H9 (cell line): Measurements from ENCODE around the gene QSER1. TPM values are rescaled to one million over a fixed set of nuclear protein-coding genes. Genes with fewer than 3 reads are reported as not detected.

Experiments used
- DNase-seq: peaks from one replicate; pipeline ENCODE4 v3.0.0-alpha.2; 2017
- H2AFZ ChIP-seq: one replicate; pipeline ENCODE4 v1.6.1; 2013; ENCODE audit warnings: mild to moderate bottlenecking, low read length, control low read depth, moderate library complexity
- H2AK5ac ChIP-seq: 2 replicates; pipeline ENCODE4 v1.6.1; 2013; ENCODE audit warnings: low read length, control low read depth, mixed read lengths; ENCODE audit not compliant: insufficient read length
- H2BK120ac ChIP-seq: one replicate; pipeline ENCODE4 v1.6.1; 2013; ENCODE audit warnings: low read depth, mild to moderate bottlenecking, low read length, control low read depth, inconsistent platforms; ENCODE audit not compliant: poor library complexity, severe bottlenecking
- H2BK12ac ChIP-seq: 2 replicates; pipeline ENCODE4 v1.6.1; 2013; ENCODE audit warnings: low read length, control low read depth, mixed read lengths, low read depth; ENCODE audit not compliant: insufficient read length
- H2BK15ac ChIP-seq: 2 replicates; pipeline ENCODE4 v1.6.1; 2013; ENCODE audit warnings: low read depth, low read length, control low read depth
- H2BK20ac ChIP-seq: one replicate; pipeline ENCODE4 v1.6.1; 2013; ENCODE audit warnings: low read depth, mild to moderate bottlenecking, low read length, control low read depth, inconsistent platforms; ENCODE audit not compliant: poor library complexity, severe bottlenecking
- H2BK5ac ChIP-seq: 2 replicates; pipeline ENCODE4 v1.6.1; 2013; ENCODE audit warnings: low read length, control low read depth, mixed read lengths; ENCODE audit not compliant: insufficient read length
- H3K14ac ChIP-seq: 2 replicates; pipeline ENCODE4 v1.6.1; 2013; ENCODE audit warnings: low read length, control low read depth; ENCODE audit not compliant: insufficient read depth
- H3K18ac ChIP-seq: 2 replicates; pipeline ENCODE4 v1.6.1; 2013; ENCODE audit warnings: low read depth, mild to moderate bottlenecking, mixed read lengths, low read length, control low read depth; ENCODE audit not compliant: insufficient read length
- H3K23ac ChIP-seq: 2 replicates; pipeline ENCODE4 v1.6.1; 2013; ENCODE audit warnings: low read length, control low read depth, mixed read lengths, low read depth; ENCODE audit not compliant: insufficient read length
- H3K23me2 ChIP-seq: 2 replicates; pipeline ENCODE4 v1.6.1; 2013; ENCODE audit warnings: low read depth, mild to moderate bottlenecking, mixed read lengths, low read length, control low read depth; ENCODE audit not compliant: insufficient read length, poor library complexity, severe bottlenecking
- H3K27ac ChIP-seq: 2 replicates; pipeline ENCODE4 v1.5.1; 2013; ENCODE audit warnings: low read length, control low read depth, mixed read lengths, low read depth; ENCODE audit not compliant: insufficient read length
- H3K27me3 ChIP-seq: 2 replicates; pipeline ENCODE4 v1.6.1; 2013; ENCODE audit warnings: low read length, control low read depth, inconsistent platforms; ENCODE audit not compliant: insufficient read depth
- H3K4ac ChIP-seq: 2 replicates; pipeline ENCODE4 v1.6.1; 2013; ENCODE audit warnings: low read depth, mild to moderate bottlenecking, control low read depth, inconsistent platforms, low read length, moderate library complexity
- H3K4me1 ChIP-seq: 2 replicates; pipeline ENCODE4 v1.6.1; 2013; ENCODE audit warnings: low read length, control low read depth, inconsistent platforms; ENCODE audit not compliant: insufficient read depth
- H3K4me2 ChIP-seq: 2 replicates; pipeline ENCODE4 v1.6.1; 2013; ENCODE audit warnings: low read length, control low read depth, mixed read lengths; ENCODE audit not compliant: insufficient read length, insufficient read depth
- H3K56ac ChIP-seq: 2 replicates; pipeline ENCODE4 v1.6.1; 2013; ENCODE audit warnings: low read depth, mild to moderate bottlenecking, mixed read lengths, low read length, control low read depth; ENCODE audit not compliant: insufficient read length
- H3K79me1 ChIP-seq: 2 replicates; pipeline ENCODE4 v1.6.1; 2013; ENCODE audit warnings: low read depth, mild to moderate bottlenecking, moderate library complexity, low read length, control low read depth, inconsistent platforms; ENCODE audit not compliant: insufficient read depth, poor library complexity, severe bottlenecking
- H3K79me2 ChIP-seq: 2 replicates; pipeline ENCODE4 v1.6.1; 2013; ENCODE audit warnings: low read length, control low read depth, inconsistent platforms; ENCODE audit not compliant: insufficient read depth
- H3K9ac ChIP-seq: 2 replicates; pipeline ENCODE4 v1.6.1; 2013; ENCODE audit warnings: low read length, control low read depth, mixed read lengths; ENCODE audit not compliant: insufficient read length; ENCODE audit errors: extremely low read depth
- H3K9me3 ChIP-seq: one replicate; pipeline ENCODE4 v1.6.1; 2013; ENCODE audit warnings: low read depth, low read length, inconsistent platforms; ENCODE audit not compliant: control insufficient read depth
- H3T11ph ChIP-seq: one replicate; pipeline ENCODE4 v1.6.1; 2013; ENCODE audit warnings: mild to moderate bottlenecking, low read length, control low read depth, inconsistent platforms
- H4K20me1 ChIP-seq: one replicate; pipeline ENCODE4 v1.6.1; 2013; ENCODE audit not compliant: control insufficient read depth, insufficient read length, insufficient read depth
- H4K5ac ChIP-seq: 2 replicates; pipeline ENCODE4 v1.6.1; 2013; ENCODE audit warnings: low read depth, mild to moderate bottlenecking, mixed read lengths, low read length, control low read depth; ENCODE audit not compliant: insufficient read length
- H4K8ac ChIP-seq: replicated peaks from 2 replicates; pipeline ENCODE4 v1.6.1; 2013; ENCODE audit warnings: low read length, control low read depth, mixed read lengths, low read depth; ENCODE audit not compliant: insufficient read length
- H4K91ac ChIP-seq: 2 replicates; pipeline ENCODE4 v1.6.1; 2013; ENCODE audit warnings: low read depth, mild to moderate bottlenecking, moderate library complexity, mixed read lengths, low read length, control low read depth; ENCODE audit not compliant: insufficient read length
- H3K27ac Mint-ChIP-seq, 3 experiments: 2 replicates in 2 of 3; 3 replicates in 1 of 3; pipeline ENCODE4 v1.8.0; 2020 to 2021; ENCODE audit warnings: mixed read lengths in 3 of 3, mild to moderate bottlenecking in 1 of 3, moderate library complexity in 1 of 3
- H3K27me3 Mint-ChIP-seq: 2 replicates; pipeline ENCODE4 v1.8.0; 2021; ENCODE audit warnings: low read depth, mild to moderate bottlenecking, moderate library complexity, mixed read lengths
- H3K36me3 Mint-ChIP-seq, 3 experiments: 2 replicates in 2 of 3; 3 replicates in 1 of 3; pipeline ENCODE4 v1.8.0; 2020 to 2021; ENCODE audit warnings: low read depth in 3 of 3, mixed read lengths in 3 of 3; ENCODE audit not compliant: insufficient read depth in 1 of 3
- H3K4me1 Mint-ChIP-seq, 2 experiments: 2 replicates each; pipeline ENCODE4 v1.8.0; 2020; ENCODE audit warnings: mixed read lengths in 2 of 2
- H3K4me3 Mint-ChIP-seq, 2 experiments: 2 replicates in 1 of 2; 3 replicates in 1 of 2; pipeline ENCODE4 v1.8.0; 2020 to 2021; ENCODE audit warnings: mild to moderate bottlenecking in 2 of 2, mixed read lengths in 2 of 2, moderate library complexity in 1 of 2
- H3K9me3 Mint-ChIP-seq, 2 experiments: 2 replicates in 1 of 2; 3 replicates in 1 of 2; pipeline ENCODE4 v1.8.0; 2020; ENCODE audit warnings: mild to moderate bottlenecking in 2 of 2, mixed read lengths in 2 of 2, moderate library complexity in 1 of 2
- CTCF ChIP-seq: fragments of 200-600 bp; sonication (generic); conservative IDR thresholded peaks from 3 replicates; pipeline ENCODE4 v1.8.0; 2021; ENCODE audit warnings: antibody characterized with exemption, mild to moderate bottlenecking
- WGBS: extraction: QIAGEN DNeasy Blood & Tissue Kit; methylation state at CpG from one replicate; pipeline ENCODE4 v1.1.7; 2013; ENCODE audit warnings: missing lambda C conversion rate, low lambda C conversion rate, mixed read lengths; ENCODE audit not compliant: insufficient read length; ENCODE audit errors: extremely low coverage; 5-methylcytosine and 5-hydroxymethylcytosine counted together
- total RNA-seq: library from RNA; stranded (reverse); gene quantifications from 2 replicates; pipeline ENCODE4 v1.2.1, GENCODE V29; 2021

The QSER1 gene
- total RNA-seq, 1 experiment from 2014 or later, result 139 TPM

DNA sequence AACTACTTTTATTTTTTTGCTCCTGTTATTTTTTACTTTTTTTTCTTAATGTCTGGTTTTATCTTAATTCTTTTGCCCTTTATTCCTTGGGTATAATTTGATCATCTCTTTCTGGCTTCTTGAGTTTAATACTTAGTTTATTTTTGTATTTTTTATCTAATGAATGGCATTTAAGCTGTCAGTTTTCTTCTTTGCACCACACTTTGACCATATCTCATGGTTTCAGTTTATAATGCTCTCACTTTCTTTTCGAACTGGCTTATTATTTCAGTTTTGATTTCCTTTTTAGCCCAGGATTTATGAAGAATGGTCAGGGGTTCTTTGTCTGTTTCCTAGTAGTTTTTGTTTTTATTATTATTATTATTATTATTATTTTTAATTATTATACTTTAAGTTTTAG is 48.3 kb downstream of the QSER1 start:
- H3K18ac ChIP-seq, result no peak overlapping the region
- DNase-seq, result no peak
- H3K4me2 ChIP-seq, result no peak overlapping the region
- no peak for TF ChIP-seq CTCF
- H4K91ac ChIP-seq, result no peak overlapping the region
- Mint-ChIP-seq H3K9me3 (peaks cover 3 to 8% of the 10 kb centered on the region in 2 experiments; a peak in 3 of 5 replicates), H3K4me3 (no peak overlapping the region), H3K27ac (no peak overlapping the region), H3K36me3 (peaks cover 53 to 62% (median 61%) of the 10 kb centered on the region in 3 experiments), H3K27me3 (peaks cover 2% of the 10 kb centered on the region; the same call in 1 of the 2 replicates), H3K4me1 (peaks cover 4 to 14% of the 10 kb centered on the region in 2 experiments)
- no peak overlapping the region for H2BK5ac ChIP-seq
- H3K56ac ChIP-seq, result no peak overlapping the region
- H3K14ac ChIP-seq, result no peak overlapping the region
- H3K79me1 ChIP-seq, result no peaks in the 10 kb centered on the region
- no peak overlapping the region for H2BK15ac ChIP-seq
- H3K27me3 ChIP-seq, result no peaks in the 10 kb centered on the region
- H2BK120ac ChIP-seq, result no peak overlapping the region
- H3K4me1 ChIP-seq, result no peaks in the 10 kb centered on the region
- H2AK5ac ChIP-seq, result no peak overlapping the region
- no peak overlapping the region for H2BK12ac ChIP-seq
- no peaks in the 10 kb centered on the region for H4K20me1 ChIP-seq
- peaks cover 20% of the 10 kb centered on the region; the same call in 1 of the 2 replicates for H3K79me2 ChIP-seq
- H3T11ph ChIP-seq, result no peak overlapping the region
- H3K23me2 ChIP-seq, result no peaks in the 10 kb centered on the region
- no peak overlapping the region for H2BK20ac ChIP-seq
- H3K9me3 ChIP-seq, result no peaks in the 10 kb centered on the region
- H3K23ac ChIP-seq, result no peak overlapping the region
- no peak overlapping the region for H2AFZ ChIP-seq
- H3K27ac ChIP-seq, result no peak overlapping the region
- no peak overlapping the region for H4K5ac ChIP-seq
- H4K8ac ChIP-seq, result no peak overlapping the region
- no peak overlapping the region for H3K4ac ChIP-seq
- no CpG with 5 or more reads among the region's 1 CpG for WGBS
- no peak overlapping the region for H3K9ac ChIP-seq
